OCI-LY1 (cell line): ENCODE results near the gene FCAMR.

Experiments
- CTCF ChIP-seq: fragments of 200-600 bp; sonication (generic), shearing (Covaris generic); IDR thresholded peaks from 2 replicates; pipeline ENCODE4 v1.5.1; 2017; ENCODE audit warnings: mild to moderate bottlenecking, antibody characterized with exemption, low read length, moderate library complexity, mixed read lengths
- EZH2 ChIP-seq: fragments of 200-600 bp; sonication (generic), shearing (Covaris generic); IDR thresholded peaks from 2 replicates; pipeline ENCODE4 v1.8.0; 2017; ENCODE audit warnings: borderline replicate concordance, mixed run types, mild to moderate bottlenecking, antibody characterized with exemption, low read length, moderate library complexity, mixed read lengths

GRCh38 chr1:207009945-207010344, 39.7 kb upstream of the FCAMR start:
- no peak for TF ChIP-seq EZH2
- no peak for TF ChIP-seq CTCF
